Memory B cell (primary cell): ENCODE measurements around the gene BOC.
"Not testable (repeated sequence)": the region's sequence is repeated elsewhere in the genome, so short reads cannot be mapped to it uniquely, and the experiment has no call there.

ENCODE experiments used
- ATAC-seq: fragments of 150-1000 bp; cut with Tn5 transposase; 2 replicates; pipeline ENCODE4 v1.10.0; 2021; ENCODE audit warnings: low read depth, mild to moderate bottlenecking, moderate library complexity
- DNase-seq, 2 donors: peaks; one replicate each; pipeline ENCODE4 v3.0.0; 2022; ENCODE audit warnings: low spot score in 2 of 2
- H3K27ac Mint-ChIP-seq: one replicate; pipeline ENCODE4 v1.8.0; 2022; ENCODE audit warnings: mild to moderate bottlenecking, moderate library complexity, mixed read lengths
- H3K27me3 Mint-ChIP-seq: one replicate; pipeline ENCODE4 v1.8.0; 2022; ENCODE audit warnings: mixed read lengths
- H3K36me3 Mint-ChIP-seq: one replicate; pipeline ENCODE4 v1.8.0; 2022; ENCODE audit warnings: mild to moderate bottlenecking, mixed read lengths
- H3K4me1 Mint-ChIP-seq: one replicate; pipeline ENCODE4 v1.8.0; 2022; ENCODE audit warnings: mixed read lengths
- H3K4me3 Mint-ChIP-seq: one replicate; pipeline ENCODE4 v1.8.0; 2022; ENCODE audit warnings: mild to moderate bottlenecking, moderate library complexity, mixed read lengths
- H3K9me3 Mint-ChIP-seq: one replicate; pipeline ENCODE4 v1.8.0; 2022; ENCODE audit warnings: mixed read lengths

BOC gene

DNA sequence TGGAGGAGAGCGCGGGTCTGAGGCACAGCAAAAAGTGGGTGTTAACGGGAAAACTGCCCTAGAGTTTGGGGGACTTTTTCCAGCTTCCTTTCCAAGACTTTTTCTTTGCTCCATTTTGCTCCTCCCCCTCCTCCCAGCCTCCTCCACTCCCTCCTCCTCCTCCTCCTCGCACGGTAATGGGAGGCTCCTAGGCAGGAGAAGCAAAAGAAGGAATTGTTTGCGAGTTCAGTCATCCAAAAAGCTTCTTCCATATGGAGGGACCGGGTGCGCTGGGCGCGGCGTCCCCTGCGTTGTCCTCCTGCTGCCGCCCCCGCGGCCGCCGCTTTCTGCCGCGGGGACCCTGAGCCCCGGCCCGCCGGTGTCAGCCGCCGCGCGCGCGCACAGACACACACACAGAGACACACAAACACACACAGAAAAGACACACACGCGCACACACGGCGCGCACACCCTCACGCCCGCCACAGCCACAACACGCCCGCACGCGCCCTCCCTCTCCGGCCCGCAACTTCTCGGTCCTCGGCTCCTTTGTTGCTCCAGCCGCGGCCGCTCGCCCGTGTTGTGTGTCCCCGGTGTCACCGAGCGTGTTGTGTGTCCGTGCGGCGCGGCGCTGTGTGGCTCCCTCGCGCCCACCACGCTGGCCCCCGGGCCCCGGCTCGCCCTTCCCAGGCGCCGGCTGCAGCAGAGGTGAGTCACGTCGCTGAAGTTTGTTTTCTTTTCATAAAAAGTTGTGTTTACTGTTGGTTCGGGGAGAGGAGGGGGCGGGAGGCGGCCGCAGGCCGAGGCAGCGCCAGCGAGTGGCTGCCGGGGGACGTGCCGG is at the start of gene BOC:
BOC (plus strand) TSS at position 228 of the 820 bp plus-strand sequence. CDS start 38,246 bp downstream, outside the sequence.
- peaks cover 8% of the 10 kb centered on the region for H3K4me1 Mint-ChIP-seq
- H3K27me3 Mint-ChIP-seq = peaks cover 22% of the 10 kb centered on the region
- peak within 1 kb of the TSS; percentile 79 for H3K4me3 Mint-ChIP-seq
- H3K36me3 Mint-ChIP-seq = no peaks in the 10 kb centered on the region
- no peaks in the 10 kb centered on the region for H3K9me3 Mint-ChIP-seq
- H3K27ac Mint-ChIP-seq = no peak within 1 kb of the TSS
- ATAC-seq = peak; percentile 13
- DNase-seq = no peak

DNA sequence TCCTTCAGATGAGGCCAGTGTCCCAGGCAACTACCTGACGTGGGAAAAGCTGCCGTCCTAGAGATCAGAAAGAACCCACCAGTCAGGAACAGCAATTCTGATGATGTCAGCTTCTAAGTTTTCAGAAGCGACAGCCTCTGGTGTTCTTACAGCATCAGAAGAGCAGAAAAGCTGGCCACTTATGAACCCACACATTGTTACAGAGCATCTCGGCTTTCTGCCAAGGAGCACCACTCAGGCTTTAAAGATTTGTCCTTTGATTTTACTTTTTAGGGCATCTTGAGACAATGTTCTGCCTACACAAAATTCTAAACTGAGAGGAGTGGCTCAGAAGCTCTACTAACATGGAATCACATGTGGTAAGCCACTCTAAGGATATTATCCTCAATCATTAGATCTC is 49.7 kb upstream of the BOC start:
- Mint-ChIP-seq H3K9me3 (no peaks in the 10 kb centered on the region), H3K4me3 (no peak overlapping the region), H3K27me3 (peaks cover 9% of the 10 kb centered on the region), H3K36me3 (no peaks in the 10 kb centered on the region), H3K27ac (no peak overlapping the region), H3K4me1 (no peaks in the 10 kb centered on the region)
- ATAC-seq (no peak), DNase-seq (no peak)

DNA sequence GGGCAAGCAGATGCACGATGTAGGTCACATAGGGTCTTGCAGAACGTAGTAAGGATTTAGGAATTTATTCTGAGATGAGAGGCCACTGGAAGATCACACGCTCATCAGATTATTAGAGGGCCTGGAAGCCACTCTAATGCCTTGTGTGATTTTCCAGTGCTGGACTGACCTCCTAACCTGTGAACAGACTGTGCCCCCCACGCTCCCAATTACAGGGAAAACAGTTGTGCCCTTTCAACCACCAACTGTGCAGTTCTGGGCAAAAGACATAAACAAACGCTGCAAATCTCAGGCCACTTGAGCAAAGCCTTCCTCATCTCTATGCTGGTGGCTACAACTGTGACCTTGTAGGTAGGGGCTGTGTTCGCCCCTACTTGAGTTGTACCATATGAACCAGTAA is 48.2 kb upstream of the BOC start:
- DNase-seq (no peak), ATAC-seq (no peak)
- no peaks in the 10 kb centered on the region for H3K4me1 Mint-ChIP-seq
- no peaks in the 10 kb centered on the region for H3K36me3 Mint-ChIP-seq
- no peaks in the 10 kb centered on the region for H3K9me3 Mint-ChIP-seq
- H3K4me3 Mint-ChIP-seq = no peak overlapping the region
- peaks cover 9% of the 10 kb centered on the region for H3K27me3 Mint-ChIP-seq
- H3K27ac Mint-ChIP-seq = no peak overlapping the region

- Mint-ChIP-seq H3K9me3 (no peaks in the 10 kb centered on the region), H3K27me3 (peaks cover 11% of the 10 kb centered on the region), H3K4me1 (no peaks in the 10 kb centered on the region), H3K27ac (no peak overlapping the region), H3K36me3 (no peaks in the 10 kb centered on the region), H3K4me3 (no peak overlapping the region)
- DNase-seq (no peak), ATAC-seq (no peak)
Measured at GRCh38 chr3:113165841-113166240, 45.5 kb upstream of the BOC start.

DNA sequence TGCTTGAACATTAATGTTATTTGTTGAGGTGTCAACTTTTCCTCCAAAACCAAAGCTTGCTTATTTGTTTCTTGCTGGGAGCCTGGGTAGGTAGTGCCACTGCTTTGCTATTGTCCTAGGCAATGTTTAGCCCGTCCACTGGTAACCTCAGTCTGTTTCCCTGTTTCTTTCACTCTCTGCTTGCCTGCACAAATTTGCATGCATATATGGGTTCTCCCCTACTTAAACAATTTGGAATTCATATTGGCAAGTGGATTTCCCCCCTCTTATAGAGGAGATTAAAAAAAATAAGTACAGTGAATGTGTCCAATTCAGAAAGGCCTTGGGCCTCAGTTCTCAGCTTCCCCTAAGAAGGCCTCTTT is 45.0 kb upstream of the BOC start:
- no peak for DNase-seq
- Mint-ChIP-seq H3K27ac (no peak overlapping the region), H3K4me3 (no peak overlapping the region), H3K36me3 (no peaks in the 10 kb centered on the region), H3K9me3 (no peaks in the 10 kb centered on the region), H3K27me3 (peaks cover 11% of the 10 kb centered on the region), H3K4me1 (no peaks in the 10 kb centered on the region)
- no peak for ATAC-seq

DNA sequence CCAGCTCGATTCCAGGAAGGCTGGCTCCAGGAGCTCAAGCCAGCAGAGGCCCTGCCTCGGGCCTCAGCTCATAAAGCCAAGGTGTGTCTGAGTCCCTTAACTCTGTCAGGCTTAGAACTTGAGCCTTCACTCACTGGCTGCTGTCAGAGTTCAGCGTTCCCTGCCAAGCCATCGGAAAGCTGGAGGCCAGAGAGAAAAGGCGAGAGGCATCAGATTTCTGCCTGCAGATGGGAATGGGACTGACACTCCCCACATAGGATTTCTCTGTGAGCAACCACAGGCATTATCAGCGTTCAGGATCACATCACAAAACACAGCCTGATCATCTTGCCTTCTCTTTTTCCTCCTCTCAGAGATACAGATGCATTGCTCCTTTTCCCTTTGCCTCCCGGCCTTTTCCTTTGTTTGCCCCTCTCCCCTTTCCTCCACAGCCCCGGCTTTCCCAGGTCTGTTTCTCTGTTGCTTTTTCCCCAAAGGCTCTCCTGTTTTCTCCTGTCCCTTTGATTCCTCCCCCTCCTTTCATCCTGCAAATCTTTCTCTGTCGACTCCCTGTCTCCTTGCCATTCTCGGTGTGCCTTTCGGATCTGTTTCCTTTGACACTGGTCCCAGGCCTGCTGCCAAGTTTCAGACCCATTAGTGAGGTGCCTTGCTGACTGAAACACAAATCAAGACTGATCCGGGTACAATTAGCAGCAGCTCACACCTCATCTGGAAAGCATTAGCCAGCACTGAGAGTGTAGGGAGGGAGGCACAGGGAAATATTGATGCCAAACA is 44.5 kb upstream of the BOC start:
- no peaks in the 10 kb centered on the region for H3K4me1 Mint-ChIP-seq
- H3K27ac Mint-ChIP-seq = no peak overlapping the region
- ATAC-seq = no peak
- H3K9me3 Mint-ChIP-seq = no peaks in the 10 kb centered on the region
- H3K4me3 Mint-ChIP-seq = no peak overlapping the region
- DNase-seq = no peak
- no peaks in the 10 kb centered on the region for H3K36me3 Mint-ChIP-seq
- peaks cover 10% of the 10 kb centered on the region for H3K27me3 Mint-ChIP-seq

GRCh38 chr3:113167825-113168801 is 43.2 kb upstream of the BOC start:
- H3K4me1 Mint-ChIP-seq = no peaks in the 10 kb centered on the region
- H3K4me3 Mint-ChIP-seq = no peak overlapping the region
- no peak for ATAC-seq

GRCh38 chr3:113169891-113170452 is 41.4 kb upstream of the BOC start:
- DNase-seq (no peak), ATAC-seq (no peak)
- H3K36me3 Mint-ChIP-seq = no peaks in the 10 kb centered on the region
- no peaks in the 10 kb centered on the region for H3K9me3 Mint-ChIP-seq
- H3K4me3 Mint-ChIP-seq = no peak overlapping the region
- H3K27me3 Mint-ChIP-seq = peaks cover 5% of the 10 kb centered on the region
- H3K27ac Mint-ChIP-seq = no peak overlapping the region
- no peaks in the 10 kb centered on the region for H3K4me1 Mint-ChIP-seq

More at GRCh38 chr3:113167825-113168801, 43.2 kb upstream of the BOC start:
- Mint-ChIP-seq H3K36me3 (no peaks in the 10 kb centered on the region), H3K27me3 (peaks cover 7% of the 10 kb centered on the region), H3K9me3 (no peaks in the 10 kb centered on the region), H3K27ac (no peak overlapping the region)
- no peak for DNase-seq

DNA sequence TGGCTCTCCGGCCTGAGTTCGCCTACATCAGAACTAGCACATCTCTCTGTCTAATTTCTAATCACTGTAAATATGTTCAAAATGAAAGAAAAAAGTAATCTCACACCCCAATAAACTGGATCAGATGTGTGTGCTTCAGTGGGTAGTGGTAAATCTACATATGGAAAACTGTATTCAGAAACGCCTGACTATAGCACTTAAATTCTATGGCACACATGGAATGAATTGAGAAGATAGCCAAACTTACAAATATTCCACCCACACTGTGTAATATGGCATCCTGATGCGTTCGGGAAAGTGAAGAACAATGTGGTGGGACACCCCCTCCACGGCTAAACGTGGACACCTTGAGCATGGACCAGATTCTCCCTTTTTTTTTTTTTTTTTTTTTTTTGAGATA is 40.6 kb upstream of the BOC start:
- Mint-ChIP-seq H3K27ac (no peak overlapping the region), H3K27me3 (peaks cover 5% of the 10 kb centered on the region)

GRCh38 chr3:113171675-113172300 is 39.6 kb upstream of the BOC start:
- H3K27ac Mint-ChIP-seq, H3K4me1 Mint-ChIP-seq, H3K4me3 Mint-ChIP-seq, H3K27me3 Mint-ChIP-seq, H3K9me3 Mint-ChIP-seq, ATAC-seq, H3K36me3 Mint-ChIP-seq, DNase-seq: not testable (repeated sequence)

More for the DNA sequence above, 40.6 kb upstream of the BOC start:
- H3K4me3 Mint-ChIP-seq = no peak overlapping the region
- DNase-seq (no peak), ATAC-seq (no peak)
- H3K4me1 Mint-ChIP-seq = no peaks in the 10 kb centered on the region
- no peaks in the 10 kb centered on the region for H3K9me3 Mint-ChIP-seq
- H3K36me3 Mint-ChIP-seq = no peaks in the 10 kb centered on the region

DNA sequence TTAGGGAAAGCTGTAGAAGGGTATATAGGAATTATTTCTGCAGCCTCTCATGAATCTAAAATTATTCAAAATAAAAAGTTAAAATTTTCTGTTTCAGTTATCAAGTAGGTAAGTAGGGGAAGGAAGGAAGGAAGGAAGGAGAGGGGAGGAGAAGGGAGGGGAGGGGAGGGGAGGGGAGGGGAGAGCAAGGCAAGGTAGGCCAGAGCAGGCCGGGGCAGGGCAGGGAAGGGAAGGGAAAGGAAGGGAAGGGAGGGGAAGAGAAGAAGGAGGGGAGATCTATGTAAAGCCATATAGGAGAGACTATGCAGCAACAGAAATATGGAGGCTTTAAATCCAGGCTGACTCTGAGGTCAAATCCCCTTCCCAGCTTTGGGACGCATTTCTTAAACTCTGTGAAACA is 38.3 kb upstream of the BOC start:
- DNase-seq = no peak
- H3K4me1 Mint-ChIP-seq = no peaks in the 10 kb centered on the region
- ATAC-seq = no peak
- peaks cover 5% of the 10 kb centered on the region for H3K27me3 Mint-ChIP-seq
- H3K9me3 Mint-ChIP-seq = no peaks in the 10 kb centered on the region
- no peaks in the 10 kb centered on the region for H3K36me3 Mint-ChIP-seq
- H3K4me3 Mint-ChIP-seq = no peak overlapping the region
- H3K27ac Mint-ChIP-seq = no peak overlapping the region

DNA sequence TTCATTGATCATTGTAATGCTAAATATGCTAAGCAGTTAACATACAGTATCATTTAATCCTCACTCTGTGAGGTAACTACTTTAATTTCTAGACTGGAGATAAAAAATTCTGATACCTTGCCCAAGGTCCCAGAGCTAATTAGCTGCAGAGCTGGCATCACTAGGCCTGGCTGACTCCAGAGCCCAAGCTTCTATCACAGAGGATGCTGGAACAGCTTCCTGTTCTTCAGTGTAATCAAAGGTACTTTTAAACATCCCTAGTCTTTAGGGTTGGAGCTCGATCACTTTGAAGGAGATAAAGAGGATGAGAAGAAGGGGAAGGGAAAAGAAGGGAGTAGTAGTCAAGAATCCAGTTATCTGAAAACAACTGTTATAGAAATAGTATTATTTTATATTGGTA is 37.1 kb upstream of the BOC start:
- Mint-ChIP-seq H3K27ac (no peak overlapping the region), H3K9me3 (no peaks in the 10 kb centered on the region), H3K36me3 (no peaks in the 10 kb centered on the region), H3K4me1 (no peaks in the 10 kb centered on the region), H3K4me3 (no peak overlapping the region), H3K27me3 (peaks cover 5% of the 10 kb centered on the region)
- ATAC-seq (no peak), DNase-seq (no peak)

DNA sequence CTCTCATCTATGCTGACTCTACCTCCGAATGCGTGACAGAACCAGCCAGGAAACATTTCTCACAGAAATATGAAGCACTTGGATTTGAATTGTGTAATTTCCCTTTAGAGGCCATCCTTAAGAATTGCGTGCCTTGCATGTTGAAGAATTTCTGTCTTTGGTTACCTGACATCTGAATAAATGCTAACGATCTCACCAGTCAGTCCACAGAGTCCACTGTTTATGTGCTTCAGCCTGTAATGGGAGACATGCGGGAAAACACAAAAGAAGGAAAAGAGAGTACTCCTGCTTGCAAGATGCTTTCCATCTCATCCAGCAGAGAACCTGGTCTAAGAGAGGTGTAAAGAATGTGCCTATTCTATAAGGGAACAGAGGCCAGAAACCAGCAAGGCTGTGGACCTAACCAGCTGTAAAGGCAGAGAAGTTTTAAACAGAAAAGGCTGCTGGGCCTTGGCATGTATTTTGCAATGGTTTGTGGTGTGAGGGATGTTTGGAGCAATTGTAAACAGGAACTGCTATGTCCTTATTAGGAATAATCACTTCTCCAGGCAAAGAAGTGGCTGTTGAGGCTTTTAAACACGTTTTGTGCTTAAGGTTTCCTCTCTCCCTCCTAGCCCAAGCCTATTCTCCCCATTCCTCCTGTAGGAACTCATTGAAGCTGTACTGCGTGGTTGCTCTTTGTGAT is 36.4 kb upstream of the BOC start:
- peaks cover 2% of the 10 kb centered on the region for H3K27me3 Mint-ChIP-seq
- no peaks in the 10 kb centered on the region for H3K9me3 Mint-ChIP-seq
- ATAC-seq (no peak), DNase-seq (no peak)
- H3K4me3 Mint-ChIP-seq = no peak overlapping the region
- H3K27ac Mint-ChIP-seq = no peak overlapping the region
- no peaks in the 10 kb centered on the region for H3K4me1 Mint-ChIP-seq
- no peaks in the 10 kb centered on the region for H3K36me3 Mint-ChIP-seq
